Activated CD4-positive, alpha-beta T cell treated with anti-CD3 and anti-CD28 coated beads for 36 hours (primary cell): ENCODE measurements around the gene UFD1. TPM values are rescaled to one million over a fixed set of nuclear protein-coding genes. Genes with fewer than 3 reads are reported as not detected.
A peak's percentile ranks its signal among the peaks of the same experiment; 100 is the strongest.

Source experiments
- ATAC-seq: fragments of 200-7000 bp; cut with Tn5 transposase; one replicate; pipeline ENCODE4 v1.10.0; 2021; ENCODE audit warnings: mild to moderate bottlenecking, moderate library complexity
- CTCF ChIA-PET: fragments of 350-600 bp; sonication (Branson Sonifier 250); formaldehyde crosslinking; loops from one replicate; lab custom pipeline; 2021; ENCODE audit warnings: antibody characterized with exemption; lab: Charles Lee
- POLR2A ChIA-PET: fragments of 350-600 bp; sonication (Branson Sonifier 250); formaldehyde crosslinking; loops from one replicate; lab custom pipeline; 2021; ENCODE audit warnings: antibody characterized with exemption, inconsistent platforms; lab: Charles Lee
- DNase-seq: peaks from one replicate; pipeline ENCODE4 v3.0.0-alpha.2; 2020
- H3K27ac Mint-ChIP-seq: one replicate; pipeline ENCODE4 v1.8.0; 2021; ENCODE audit warnings: mixed read lengths
- H3K27me3 Mint-ChIP-seq: one replicate; pipeline ENCODE4 v1.8.0; 2021; ENCODE audit warnings: mixed read lengths
- H3K36me3 Mint-ChIP-seq: one replicate; pipeline ENCODE4 v1.8.0; 2021; ENCODE audit warnings: low read depth, mixed read lengths
- H3K4me1 Mint-ChIP-seq: one replicate; pipeline ENCODE4 v1.8.0; 2021; ENCODE audit warnings: mixed read lengths
- H3K4me3 Mint-ChIP-seq: one replicate; pipeline ENCODE4 v1.8.0; 2021; ENCODE audit warnings: mild to moderate bottlenecking, moderate library complexity, mixed read lengths
- H3K9me3 Mint-ChIP-seq: one replicate; pipeline ENCODE4 v1.8.0; 2021; ENCODE audit warnings: low read depth, mixed read lengths
- intact Hi-C, 2 experiments: fragments of 100-400 bp; cut with DNase I in 1 of 2; cut with micrococcal nuclease in 1 of 2; formaldehyde crosslinking; loops; one replicate each; pipeline versions ENCODE4 v1.14.2 to v1.15.1; 2022 to 2024; cut with DNase I, micrococcal nuclease
- total RNA-seq, 2 experiments: library from RNA; stranded (reverse); gene quantifications; one replicate each; pipeline ENCODE4 v1.2.3, GENCODE V29; 2021

UFD1 gene
- total RNA-seq, 2 experiments from 2014 or later = 78.4 to 109 TPM

GRCh38 chr22:19522881-19523239 is 43.9 kb upstream of the UFD1 start:
- peaks cover 5% of the 10 kb centered on the region for H3K4me1 Mint-ChIP-seq
- no peak for DNase-seq
- H3K9me3 Mint-ChIP-seq = no peaks in the 10 kb centered on the region
- H3K4me3 Mint-ChIP-seq = no peak overlapping the region
- intact Hi-C loops = loop anchor here (1.0 to 5.0 kb wide), 2 partner anchors 107 to 109 kb away; no protein-coding TSS in a partner anchor
- no peak overlapping the region for H3K27ac Mint-ChIP-seq
- ATAC-seq = no peak
- ChIA-PET CTCF (interaction anchor here (1.6 kb wide), 1 partner anchor 107 kb away, joined by 8 read pairs; no protein-coding TSS in a partner anchor), POLR2A (no interaction called here)
- H3K36me3 Mint-ChIP-seq = peaks cover 16% of the 10 kb centered on the region
- H3K27me3 Mint-ChIP-seq = peaks cover 26% of the 10 kb centered on the region

DNA sequence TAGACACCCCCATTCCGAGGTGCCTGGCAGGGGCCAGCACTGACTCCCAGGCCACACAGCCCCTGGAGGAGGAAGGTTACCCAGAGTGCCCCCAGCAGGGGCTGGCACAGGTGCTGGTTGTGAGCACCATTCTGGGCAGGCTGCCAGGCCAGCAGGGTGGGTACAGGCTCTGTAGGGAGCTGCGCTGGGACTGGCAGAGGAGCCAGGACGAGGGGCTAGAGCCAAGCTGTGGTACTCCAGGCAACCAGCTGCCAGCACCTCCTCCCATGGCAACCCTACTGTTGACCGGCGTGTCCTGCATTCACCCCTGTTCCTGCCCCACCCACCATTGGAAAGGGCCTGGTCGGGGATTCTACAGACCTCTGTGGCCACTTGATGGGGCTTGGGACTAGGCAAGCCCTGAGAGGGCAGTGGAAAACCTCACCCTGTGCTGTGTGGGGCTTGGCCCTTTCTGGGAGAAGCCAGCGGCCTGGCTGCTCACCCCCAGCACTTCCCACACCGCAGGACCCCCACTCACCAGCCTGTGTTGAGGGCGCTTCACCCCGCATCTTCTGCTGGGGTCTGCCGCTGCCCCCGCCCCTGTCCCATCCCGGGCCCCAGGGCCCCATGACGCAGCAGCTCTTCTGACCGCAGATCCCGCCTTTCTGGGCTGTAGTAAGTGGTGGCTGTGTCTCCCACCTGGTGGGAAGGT is 43.3 kb upstream of the UFD1 start:
- peaks cover 5% of the 10 kb centered on the region for H3K4me1 Mint-ChIP-seq
- POLR2A ChIA-PET = no interaction called here

DNA sequence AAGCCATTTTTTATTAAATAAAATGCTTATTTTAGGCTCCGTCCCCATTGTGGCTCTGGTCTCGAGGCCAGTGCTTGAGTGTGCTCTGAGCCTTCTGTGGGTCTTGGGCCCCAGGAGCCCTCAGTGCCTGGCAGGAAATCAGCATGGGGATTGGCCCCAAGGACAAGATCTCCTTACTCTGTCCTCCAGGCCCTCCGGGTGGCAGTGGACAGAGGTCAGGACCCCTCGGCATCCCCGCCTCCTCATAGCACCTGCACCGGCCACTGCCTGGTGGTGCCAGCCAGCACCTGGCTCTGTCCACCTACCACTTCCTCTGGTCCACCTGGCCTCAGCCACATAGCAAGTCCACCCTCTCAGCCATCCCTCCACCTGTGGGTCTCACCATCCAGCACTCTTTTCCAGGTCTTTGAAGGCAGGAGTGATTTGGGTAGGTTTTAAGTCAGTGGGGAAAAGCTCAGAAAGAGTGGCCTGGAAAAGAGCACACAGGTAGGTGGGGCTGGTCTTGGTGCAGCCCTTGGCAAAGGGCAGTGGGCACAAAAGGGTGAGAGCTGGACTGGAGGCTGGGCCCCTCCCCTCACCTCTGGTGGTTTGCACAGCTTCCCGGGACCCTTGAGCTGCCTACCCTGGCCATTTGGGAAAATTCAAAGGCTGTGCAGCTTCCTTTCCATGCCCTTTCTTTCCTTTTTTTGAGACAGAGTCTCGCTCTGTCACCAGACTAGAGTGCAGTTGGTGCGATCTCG is 41.7 kb upstream of the UFD1 start:
- H3K4me3 Mint-ChIP-seq = no peak overlapping the region
- peaks cover 30% of the 10 kb centered on the region for H3K36me3 Mint-ChIP-seq
- ATAC-seq = no peak
- CTCF ChIA-PET = interaction anchor here (0.6 kb wide), 1 partner anchor 46 kb away, joined by 3 read pairs; no protein-coding TSS in a partner anchor
- H3K4me1 Mint-ChIP-seq = peaks cover 5% of the 10 kb centered on the region
- H3K27ac Mint-ChIP-seq = no peak overlapping the region
- DNase-seq = no peak
- H3K27me3 Mint-ChIP-seq = peaks cover 17% of the 10 kb centered on the region
- no peaks in the 10 kb centered on the region for H3K9me3 Mint-ChIP-seq
- intact Hi-C loops = loop anchor here in 1 of 2 experiments (5.0 kb wide), 1 partner anchor 112 kb away; no protein-coding TSS in a partner anchor
- POLR2A ChIA-PET = interaction anchor here (0.6 kb wide), 1 partner anchor 109 kb away, joined by 3 read pairs; no protein-coding TSS in a partner anchor

More for the DNA sequence above, 43.3 kb upstream of the UFD1 start:
- Mint-ChIP-seq H3K4me3 (no peak overlapping the region), H3K9me3 (no peaks in the 10 kb centered on the region), H3K36me3 (peaks cover 21% of the 10 kb centered on the region), H3K27me3 (peaks cover 26% of the 10 kb centered on the region), H3K27ac (no peak overlapping the region)
- CTCF ChIA-PET = interaction anchor here (0.6 to 1.6 kb wide), 2 partner anchors 8 to 108 kb away, joined by 4 to 8 read pairs; no protein-coding TSS in a partner anchor
- intact Hi-C loops = loop anchor here in 1 of 2 experiments (5.0 kb wide), 1 partner anchor 110 kb away; no protein-coding TSS in a partner anchor
- DNase-seq = peak; percentile 21
- no peak for ATAC-seq

- Mint-ChIP-seq H3K9me3 (no peaks in the 10 kb centered on the region), H3K4me1 (peaks cover 5% of the 10 kb centered on the region), H3K36me3 (peaks cover 36% of the 10 kb centered on the region), H3K27me3 (peaks cover 14% of the 10 kb centered on the region), H3K27ac (no peak overlapping the region), H3K4me3 (no peak overlapping the region)
- ChIA-PET POLR2A (no interaction called here), CTCF (no interaction called here)
- ATAC-seq (no peak), DNase-seq (no peak)
- intact Hi-C loops = loop anchor here in 1 of 2 experiments (5.0 kb wide), 1 partner anchor 112 kb away; no protein-coding TSS in a partner anchor
These were observed 41.0 kb upstream of the UFD1 start for GRCh38 chr22:19520007-19520406.

GRCh38 chr22:19519041-19519926 is 40.3 kb upstream of the UFD1 start:
- Mint-ChIP-seq H3K9me3 (no peaks in the 10 kb centered on the region), H3K36me3 (peaks cover 43% of the 10 kb centered on the region), H3K4me1 (peaks cover 3% of the 10 kb centered on the region), H3K27ac (no peak overlapping the region), H3K27me3 (peaks cover 9% of the 10 kb centered on the region), H3K4me3 (no peak overlapping the region)
- ChIA-PET CTCF (no interaction called here), POLR2A (interaction anchor here (0.7 kb wide), 1 partner anchor 198 kb away, joined by 3 read pairs; no protein-coding TSS in a partner anchor)
- DNase-seq = no peak
- ATAC-seq = no peak
- intact Hi-C loops = no loop called here

DNA sequence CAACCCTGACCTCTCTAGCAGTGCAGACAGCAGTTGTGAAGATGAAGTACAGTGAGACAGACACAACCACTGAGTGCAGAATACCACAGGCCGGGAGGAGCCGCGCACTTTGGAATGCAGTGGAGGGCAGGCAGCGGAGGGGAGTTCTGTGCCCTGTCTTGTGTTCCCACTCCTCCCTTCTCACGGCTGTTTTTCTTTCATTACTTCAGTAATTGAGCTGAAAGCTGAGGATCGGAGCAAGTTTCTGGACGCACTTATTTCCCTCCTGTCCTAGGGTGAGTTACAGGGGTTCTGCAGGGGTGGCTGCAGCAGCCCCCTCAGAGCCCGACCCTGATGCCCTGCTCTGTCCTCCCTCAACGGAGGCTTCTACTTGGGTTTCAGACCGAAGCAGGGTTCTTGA is 39.6 kb upstream of the UFD1 start:
- CTCF ChIA-PET = no interaction called here
- H3K9me3 Mint-ChIP-seq = no peaks in the 10 kb centered on the region
- H3K4me3 Mint-ChIP-seq = no peak overlapping the region
- POLR2A ChIA-PET = interaction anchor here (0.5 kb wide), 1 partner anchor 83 kb away, joined by 5 read pairs; no protein-coding TSS in a partner anchor
- no peak overlapping the region for H3K27ac Mint-ChIP-seq
- H3K27me3 Mint-ChIP-seq = peaks cover 6% of the 10 kb centered on the region
- H3K36me3 Mint-ChIP-seq = peaks cover 50% of the 10 kb centered on the region
- intact Hi-C loops = no loop called here
- no peak for ATAC-seq
- no peak for DNase-seq
- H3K4me1 Mint-ChIP-seq = no peaks in the 10 kb centered on the region

- no peaks in the 10 kb centered on the region for H3K9me3 Mint-ChIP-seq
- peaks cover 55% of the 10 kb centered on the region for H3K36me3 Mint-ChIP-seq
- no peak for DNase-seq
- intact Hi-C loops = no loop called here
- H3K4me3 Mint-ChIP-seq = no peak overlapping the region
- CTCF ChIA-PET = no interaction called here
- ATAC-seq = no peak
- H3K4me1 Mint-ChIP-seq = no peaks in the 10 kb centered on the region
- POLR2A ChIA-PET = interaction anchor here (0.5 kb wide), 1 partner anchor 84 kb away, joined by 5 read pairs; no protein-coding TSS in a partner anchor
- H3K27me3 Mint-ChIP-seq = peaks cover 4% of the 10 kb centered on the region
- H3K27ac Mint-ChIP-seq = no peak overlapping the region
These were observed 39.1 kb upstream of the UFD1 start for GRCh38 chr22:19517919-19518611.

DNA sequence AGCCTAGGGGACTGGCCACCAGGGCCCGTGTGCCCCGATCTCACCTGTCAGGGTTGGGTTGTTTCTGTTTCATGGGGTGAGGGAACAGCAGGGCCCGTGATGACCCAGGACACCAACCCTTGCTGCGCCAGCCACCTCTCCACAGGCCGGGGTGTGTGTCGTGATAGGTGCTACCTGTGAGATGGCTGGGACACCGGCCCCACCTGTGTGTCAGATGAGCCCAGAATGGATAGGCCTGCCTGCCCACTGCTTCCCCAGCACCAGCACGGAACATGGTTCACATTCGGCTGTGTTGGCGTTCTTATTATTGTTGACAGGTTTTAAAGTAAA is 38.1 kb upstream of the UFD1 start:
- Mint-ChIP-seq H3K4me1 (no peaks in the 10 kb centered on the region), H3K9me3 (no peaks in the 10 kb centered on the region), H3K4me3 (no peak overlapping the region), H3K27ac (no peak overlapping the region), H3K36me3 (peaks cover 64% of the 10 kb centered on the region), H3K27me3 (no peaks in the 10 kb centered on the region)
- POLR2A ChIA-PET = interaction anchor here (0.7 to 1.1 kb wide), 2 partner anchors 10 to 11 kb away, joined by 3 to 4 read pairs; no protein-coding TSS in a partner anchor
- ATAC-seq = no peak
- no peak for DNase-seq
- intact Hi-C loops = no loop called here
- CTCF ChIA-PET = no interaction called here

DNA sequence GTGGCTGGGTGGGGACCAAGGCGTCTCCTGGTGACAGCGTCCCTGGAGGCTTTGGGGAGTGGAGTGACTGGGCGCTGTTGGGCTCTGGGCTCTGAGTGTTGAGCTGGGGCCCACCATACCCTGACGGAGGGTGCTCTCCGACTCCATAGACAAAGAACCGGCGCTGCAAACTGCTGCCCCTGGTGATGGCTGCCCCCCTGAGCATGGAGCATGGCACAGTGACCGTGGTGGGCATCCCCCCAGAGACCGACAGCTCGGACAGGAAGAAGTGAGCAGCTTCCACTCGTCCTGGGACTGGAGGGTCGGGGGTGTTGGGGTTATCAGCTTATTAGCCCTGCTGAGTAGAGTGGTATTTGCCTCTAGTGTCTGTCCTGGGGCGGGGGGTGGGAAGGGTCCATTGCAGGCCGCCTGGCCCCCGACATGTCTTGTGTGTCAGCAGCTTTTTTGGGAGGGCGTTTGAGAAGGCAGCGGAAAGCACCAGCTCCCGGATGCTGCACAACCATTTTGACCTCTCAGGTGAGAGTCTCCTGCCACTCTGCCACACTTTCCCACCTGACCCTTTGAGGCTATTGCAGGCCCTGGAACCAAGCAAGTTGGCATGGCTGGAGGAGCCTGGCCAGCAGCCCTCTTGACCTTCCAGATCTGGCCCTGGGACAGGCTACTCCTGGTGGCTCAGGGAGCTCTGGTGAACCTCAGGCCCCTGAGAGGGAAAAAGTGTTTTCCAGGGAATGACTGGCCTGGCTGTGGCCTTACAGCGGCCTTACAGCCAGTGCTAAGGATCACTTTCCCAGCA is 37.6 kb upstream of the UFD1 start:
- ChIA-PET POLR2A (interaction anchor here (0.7 to 1.1 kb wide), 2 partner anchors 10 to 11 kb away, joined by 3 to 4 read pairs; no protein-coding TSS in a partner anchor), CTCF (interaction anchor here (0.6 to 0.8 kb wide), 2 partner anchors 46 to 608 kb away, joined by 3 read pairs; no protein-coding TSS in a partner anchor)
- Mint-ChIP-seq H3K4me3 (no peak overlapping the region), H3K9me3 (no peaks in the 10 kb centered on the region), H3K36me3 (peaks cover 70% of the 10 kb centered on the region), H3K27ac (no peak overlapping the region), H3K27me3 (no peaks in the 10 kb centered on the region), H3K4me1 (no peaks in the 10 kb centered on the region)
- intact Hi-C loops = no loop called here
- DNase-seq (no peak), ATAC-seq (no peak)
